MM.1S (cell line): Measurements from ENCODE around the gene RXRA.
"Not testable (repeated sequence)": the region's sequence is repeated elsewhere in the genome, so short reads cannot be mapped to it uniquely, and the experiment has no call there.

Experiments
- DNase-seq: peaks from one replicate; pipeline ENCODE4 v3.0.0-alpha.2; 2015
- H2AFZ ChIP-seq: fragments of 300-600 bp; sonication (generic); 2 replicates; pipeline ENCODE4 v1.6.0; 2016; ENCODE audit warnings: antibody characterized with exemption, low read length
- H3F3A ChIP-seq: fragments of 300-600 bp; sonication (generic); 2 replicates; pipeline ENCODE4 v1.6.1; 2016; ENCODE audit warnings: mild to moderate bottlenecking, antibody characterized with exemption, low read length, moderate library complexity, mixed read lengths; ENCODE audit not compliant: insufficient read depth
- H3K27ac ChIP-seq: fragments of 300-600 bp; sonication (generic); 2 replicates; pipeline ENCODE4 v1.5.1; 2016; ENCODE audit warnings: mild to moderate bottlenecking, low read length
- H3K27me3 ChIP-seq: fragments of 300-600 bp; sonication (generic); replicated peaks from 2 replicates; pipeline ENCODE4 v1.6.0; 2016; ENCODE audit warnings: low read length; ENCODE audit not compliant: insufficient read depth
- H3K36me3 ChIP-seq: fragments of 300-600 bp; sonication (generic); replicated peaks from 2 replicates; pipeline ENCODE4 v1.6.1; 2016; ENCODE audit warnings: mild to moderate bottlenecking, low read length, mixed read lengths; ENCODE audit not compliant: insufficient read depth
- H3K4me1 ChIP-seq: fragments of 300-600 bp; sonication (generic); 2 replicates; pipeline ENCODE4 v1.6.1; 2016; ENCODE audit warnings: low read length, mixed read lengths
- H3K4me2 ChIP-seq: fragments of 300-600 bp; sonication (generic); 2 replicates; pipeline ENCODE4 v1.6.0; 2016; ENCODE audit warnings: low read depth, low read length
- H3K4me3 ChIP-seq: fragments of 300-600 bp; sonication (generic); 2 replicates; pipeline ENCODE4 v1.5.1; 2016; ENCODE audit warnings: low read length, mixed read lengths
- H3K79me2 ChIP-seq: fragments of 300-600 bp; sonication (generic); 2 replicates; pipeline ENCODE4 v1.6.1; 2016; ENCODE audit warnings: mixed run types, low read length, mixed read lengths
- H3K9ac ChIP-seq: fragments of 300-600 bp; sonication (generic); 2 replicates; pipeline ENCODE4 v1.6.1; 2016; ENCODE audit warnings: low read length, mixed read lengths
- H3K9me2 ChIP-seq: fragments of 300-600 bp; sonication (generic); replicated peaks from 2 replicates; pipeline ENCODE4 v1.6.1; 2016; ENCODE audit warnings: mild to moderate bottlenecking, low read length, mixed read lengths; ENCODE audit not compliant: insufficient read depth
- H3K9me3 ChIP-seq: fragments of 300-600 bp; sonication (generic); replicated peaks from 2 replicates; pipeline ENCODE4 v1.6.1; 2016; ENCODE audit warnings: mild to moderate bottlenecking, low read length, mixed read lengths; ENCODE audit not compliant: insufficient read depth
- H4K20me1 ChIP-seq: fragments of 300-600 bp; sonication (generic); 2 replicates; pipeline ENCODE4 v1.6.1; 2016; ENCODE audit warnings: mild to moderate bottlenecking, low read length, moderate library complexity, mixed read lengths; ENCODE audit not compliant: insufficient read depth
- CTCF ChIP-seq: fragments of 300-600 bp; sonication (generic); IDR thresholded peaks from 2 replicates; pipeline ENCODE4 v1.5.1; 2016; ENCODE audit warnings: antibody characterized with exemption, low read length, mixed read lengths
- EZH2 ChIP-seq: fragments of 300-600 bp; sonication (generic); optimal IDR thresholded peaks from 2 replicates; pipeline ENCODE3; 2017; ENCODE audit warnings: low read depth, mild to moderate bottlenecking, antibody characterized with exemption, low read length, mixed read lengths
- EZH2phosphoT487 ChIP-seq: fragments of 300-600 bp; sonication (generic); IDR thresholded peaks from 2 replicates; pipeline ENCODE4 v1.6.1; 2018; ENCODE audit warnings: antibody characterized with exemption, low read length

RXRA gene

GRCh38 chr9:134307674-134308638, 18.3 kb upstream of the RXRA start:
- Histone ChIP-seq H4K20me1 (no peaks in the 10 kb centered on the region), H3K9me3 (no peaks in the 10 kb centered on the region), H3K79me2 (no peaks in the 10 kb centered on the region), H3K9me2 (no peaks in the 10 kb centered on the region), H3K4me1 (no peaks in the 10 kb centered on the region), H3K27ac (no peak overlapping the region), H3K4me2 (no peak overlapping the region), H3K36me3 (no peaks in the 10 kb centered on the region), H3K4me3 (no peak overlapping the region), H3F3A (no peaks in the 10 kb centered on the region), H3K27me3 (peaks cover 66% of the 10 kb centered on the region), H3K9ac (no peak overlapping the region), H2AFZ (no peak overlapping the region)
- no peak for DNase-seq
- TF ChIP-seq CTCF (no peak), EZH2phosphoT487 (no peak), EZH2 (no peak)

- not testable (repeated sequence) for H3K9me3 ChIP-seq, H4K20me1 ChIP-seq, H3K27ac ChIP-seq, H3K4me1 ChIP-seq, H2AFZ ChIP-seq, H3K4me3 ChIP-seq, DNase-seq, H3K4me2 ChIP-seq, H3F3A ChIP-seq, H3K36me3 ChIP-seq, H3K9me2 ChIP-seq, H3K9ac ChIP-seq, H3K79me2 ChIP-seq
- H3K27me3 ChIP-seq, result peaks cover 73% of the 10 kb centered on the region
These were observed 17.5 kb upstream of the RXRA start for GRCh38 chr9:134308639-134309220.

GRCh38 chr9:134313470-134313869, 12.8 kb upstream of the RXRA start:
- Histone ChIP-seq H3K9me2 (no peaks in the 10 kb centered on the region), H3K36me3 (no peaks in the 10 kb centered on the region), H3K27me3 (peaks cover 93% of the 10 kb centered on the region), H3K4me3 (no peak overlapping the region), H3K9me3 (no peaks in the 10 kb centered on the region), H3K79me2 (no peaks in the 10 kb centered on the region), H3K4me2 (no peak overlapping the region), H3K9ac (no peak overlapping the region), H2AFZ (no peak overlapping the region), H4K20me1 (no peaks in the 10 kb centered on the region), H3F3A (no peaks in the 10 kb centered on the region), H3K27ac (no peak overlapping the region), H3K4me1 (no peaks in the 10 kb centered on the region)
- no peak for DNase-seq
- no peak for TF ChIP-seq EZH2phosphoT487

- H3K9me2 ChIP-seq, result no peaks in the 10 kb centered on the region
- no peak overlapping the region for H2AFZ ChIP-seq
These were observed 12.0 kb upstream of the RXRA start for GRCh38 chr9:134314039-134314949.

More at GRCh38 chr9:134314039-134314949, 12.0 kb upstream of the RXRA start:
- H3K4me2 ChIP-seq, result no peak overlapping the region
- no peak overlapping the region for H3K9ac ChIP-seq
- H3K79me2 ChIP-seq, result no peaks in the 10 kb centered on the region
- no peak for DNase-seq
- H3K27me3 ChIP-seq, result peaks cover 93% of the 10 kb centered on the region
- no peaks in the 10 kb centered on the region for H3K9me3 ChIP-seq
- no peaks in the 10 kb centered on the region for H3F3A ChIP-seq
- H3K4me1 ChIP-seq, result no peaks in the 10 kb centered on the region
- TF ChIP-seq EZH2phosphoT487 (no peak), CTCF (no peak), EZH2 (no peak)
- no peaks in the 10 kb centered on the region for H4K20me1 ChIP-seq
- no peak overlapping the region for H3K4me3 ChIP-seq
- no peaks in the 10 kb centered on the region for H3K36me3 ChIP-seq
- no peak overlapping the region for H3K27ac ChIP-seq
